ENCODE measurements around the gene SETBP1. TPM values are rescaled to one million over a fixed set of nuclear protein-coding genes. Genes with fewer than 3 reads are reported as not detected.

SETBP1 gene
- total RNA-seq, 2 experiments from 2014 or later, result 6.4 to 6.7 TPM

- intact Hi-C loops (cut with micrococcal nuclease), result no loop called here
- ChIA-PET POLR2A (no interaction called here), CTCF (no interaction called here)
- peaks cover 17% of the 10 kb centered on the region for H3K4me1 Mint-ChIP-seq (ENCODE audit: low read depth)
- H3K27me3 Mint-ChIP-seq, result no peaks in the 10 kb centered on the region
- no peak for DNase-seq
- no peak overlapping the region for H3K4me3 Mint-ChIP-seq
- H3K27ac Mint-ChIP-seq, result no peak overlapping the region
- no peaks in the 10 kb centered on the region for H3K36me3 Mint-ChIP-seq
- H3K9me3 Mint-ChIP-seq, result no peaks in the 10 kb centered on the region
Measured at GRCh38 chr18:44835703-44836102, 155.0 kb downstream of the SETBP1 start.

- no peaks in the 10 kb centered on the region for H3K36me3 Mint-ChIP-seq
- no peak overlapping the region for H3K4me3 Mint-ChIP-seq
- no peak overlapping the region for H3K27ac Mint-ChIP-seq
- intact Hi-C loops (cut with micrococcal nuclease), result no loop called here
- ChIA-PET CTCF (no interaction called here), POLR2A (no interaction called here)
- no peaks in the 10 kb centered on the region for H3K27me3 Mint-ChIP-seq
- no peaks in the 10 kb centered on the region for H3K9me3 Mint-ChIP-seq
- peaks cover 17% of the 10 kb centered on the region for H3K4me1 Mint-ChIP-seq (ENCODE audit: low read depth)
- DNase-seq, result no peak
Measured at GRCh38 chr18:44836263-44836662, 155.6 kb downstream of the SETBP1 start.

DNA sequence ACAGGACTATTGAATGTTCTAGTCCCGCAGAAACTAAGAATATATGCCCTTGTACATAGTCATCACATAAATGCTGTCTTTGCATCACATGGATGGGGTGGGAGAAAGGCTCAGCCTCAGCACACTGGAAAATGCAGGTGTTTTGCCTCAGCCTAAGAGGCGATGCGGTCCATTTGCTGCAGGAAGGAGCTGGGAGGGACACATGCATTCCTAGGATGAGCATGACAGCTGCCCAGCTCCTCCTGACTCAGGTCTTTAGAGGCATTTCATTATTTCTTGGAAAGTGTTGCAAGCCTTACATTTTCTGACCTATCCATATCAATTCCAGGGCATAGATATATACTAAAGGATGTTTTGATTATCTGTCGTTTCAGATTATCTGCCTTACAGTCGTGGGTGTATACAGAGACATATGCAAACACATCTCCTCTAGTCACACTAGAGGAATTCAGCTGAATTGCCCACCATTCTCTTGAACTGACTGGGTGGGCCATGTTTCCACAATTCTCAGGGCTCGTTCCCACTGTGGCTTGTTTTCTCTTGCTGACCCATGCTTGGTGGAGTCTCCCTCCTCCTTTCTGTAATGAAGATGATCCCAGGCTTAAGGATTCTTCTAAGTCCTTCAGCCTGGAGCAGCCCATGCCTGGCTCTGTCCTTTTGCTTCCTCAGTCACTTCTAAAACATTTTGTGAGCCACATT is 156.9 kb downstream of the SETBP1 start:
- Mint-ChIP-seq H3K4me1 (ENCODE audit: low read depth) (peaks cover 17% of the 10 kb centered on the region), H3K27me3 (no peaks in the 10 kb centered on the region), H3K9me3 (no peaks in the 10 kb centered on the region), H3K4me3 (no peak overlapping the region), H3K36me3 (no peaks in the 10 kb centered on the region), H3K27ac (no peak overlapping the region)
- DNase-seq, result no peak
- intact Hi-C loops (cut with micrococcal nuclease), result no loop called here
- ChIA-PET CTCF (interaction anchor here (1.1 kb wide), 1 partner anchor 136 kb away, joined by 3 read pairs; no protein-coding TSS in a partner anchor), POLR2A (interaction anchor here (1.4 kb wide), 1 partner anchor 108 kb away, joined by 4 read pairs; no protein-coding TSS in a partner anchor)

DNA sequence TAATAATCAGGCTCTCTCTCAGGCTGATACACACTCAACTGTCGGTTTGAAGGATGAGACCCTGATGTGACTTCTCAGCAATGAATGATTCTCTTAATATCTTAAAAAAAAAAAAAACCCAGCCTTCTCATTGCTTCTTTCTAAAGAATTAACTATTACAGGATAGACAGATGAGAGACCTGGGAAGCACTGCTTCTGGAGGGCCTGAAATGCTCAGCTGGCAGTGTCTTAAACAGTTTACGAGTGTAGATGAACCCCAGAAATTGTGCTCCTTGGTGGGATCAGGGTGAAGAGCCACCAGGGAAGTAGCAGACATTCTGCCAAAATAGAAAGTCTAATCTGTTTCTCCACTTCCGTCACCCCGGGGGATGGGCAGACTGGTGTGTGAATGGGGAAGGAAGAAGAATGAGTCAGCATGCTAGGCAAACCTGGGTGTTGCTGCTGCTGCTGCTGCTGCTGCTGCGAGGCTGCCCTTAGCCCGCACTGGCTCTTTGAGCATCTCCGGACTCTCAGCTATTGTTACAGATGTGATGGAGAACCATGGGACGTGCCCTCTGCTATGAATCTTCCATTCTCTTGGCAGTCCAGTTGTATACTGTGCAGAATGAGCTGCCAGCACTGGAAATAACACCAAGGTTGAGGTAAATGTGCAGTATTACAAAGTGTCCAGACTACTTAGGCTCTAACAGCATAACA is 158.4 kb downstream of the SETBP1 start:
- DNase-seq, result peak; percentile 83
- H3K36me3 Mint-ChIP-seq, result no peaks in the 10 kb centered on the region
- peaks cover 17% of the 10 kb centered on the region for H3K4me1 Mint-ChIP-seq (ENCODE audit: low read depth)
- CTCF ChIA-PET, result interaction anchor here (1.1 kb wide), 1 partner anchor 134 kb away, joined by 3 read pairs; no protein-coding TSS in a partner anchor
- H3K27me3 Mint-ChIP-seq, result no peaks in the 10 kb centered on the region
- POLR2A ChIA-PET, result interaction anchor here (1.1 to 1.4 kb wide), 2 partner anchors 79 to 109 kb away, joined by 3 to 4 read pairs; no protein-coding TSS in a partner anchor
- no peak overlapping the region for H3K27ac Mint-ChIP-seq
- H3K9me3 Mint-ChIP-seq, result no peaks in the 10 kb centered on the region
- intact Hi-C loops (cut with micrococcal nuclease), result loop anchor here (1.0 kb wide), 1 partner anchor 48 kb away; no protein-coding TSS in a partner anchor
- no peak overlapping the region for H3K4me3 Mint-ChIP-seq

DNA sequence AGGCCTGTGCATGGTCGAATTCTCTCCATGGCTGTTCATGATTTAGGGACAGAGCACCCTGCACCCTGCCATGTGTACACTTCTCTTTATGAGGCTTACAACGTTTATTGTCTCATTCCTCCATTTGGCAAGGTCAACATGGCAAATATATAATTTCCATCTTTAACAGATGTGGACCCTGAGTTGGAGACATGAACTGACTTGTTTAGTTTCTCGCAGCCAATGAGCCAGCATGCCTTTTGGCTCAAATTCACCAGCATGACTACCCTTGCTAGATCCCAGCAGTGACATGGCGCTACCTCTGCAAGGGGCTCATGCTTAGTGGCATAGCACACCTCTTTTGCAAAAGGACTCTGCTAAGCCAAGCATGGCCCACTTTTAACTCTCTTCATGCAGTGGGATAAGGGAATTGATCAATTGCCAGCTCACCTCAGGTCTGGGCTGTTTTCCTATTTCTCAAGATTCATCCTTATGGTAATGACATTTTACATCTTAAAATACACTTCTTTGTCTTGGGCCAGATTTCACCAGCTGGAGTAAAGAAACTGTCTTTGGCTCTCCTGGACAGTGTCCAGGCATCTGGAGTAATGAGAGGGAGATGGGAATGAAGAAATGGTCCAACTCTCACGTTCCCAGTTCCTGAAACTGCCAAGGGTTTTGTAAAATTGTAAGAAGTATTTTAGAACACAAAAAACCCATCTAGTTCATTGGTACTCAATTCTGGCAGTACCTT is 159.5 kb downstream of the SETBP1 start:
- Mint-ChIP-seq H3K27ac (no peak overlapping the region), H3K27me3 (no peaks in the 10 kb centered on the region), H3K4me1 (ENCODE audit: low read depth) (peaks cover 11% of the 10 kb centered on the region), H3K4me3 (no peak overlapping the region), H3K36me3 (no peaks in the 10 kb centered on the region), H3K9me3 (no peaks in the 10 kb centered on the region)
- intact Hi-C loops (cut with micrococcal nuclease), result no loop called here
- ChIA-PET POLR2A (no interaction called here), CTCF (no interaction called here)
- no peak for DNase-seq

GRCh38 chr18:44841221-44841620 is 160.5 kb downstream of the SETBP1 start:
- Mint-ChIP-seq H3K27me3 (no peaks in the 10 kb centered on the region), H3K4me1 (ENCODE audit: low read depth) (peaks cover 11% of the 10 kb centered on the region), H3K9me3 (no peaks in the 10 kb centered on the region), H3K4me3 (no peak overlapping the region), H3K36me3 (no peaks in the 10 kb centered on the region), H3K27ac (no peak overlapping the region)
- intact Hi-C loops (cut with micrococcal nuclease), result no loop called here
- ChIA-PET POLR2A (no interaction called here), CTCF (no interaction called here)
- no peak for DNase-seq

GRCh38 chr18:44841752-44842587 is 161.3 kb downstream of the SETBP1 start:
- H3K36me3 Mint-ChIP-seq, result no peaks in the 10 kb centered on the region
- H3K9me3 Mint-ChIP-seq, result no peaks in the 10 kb centered on the region
- H3K27me3 Mint-ChIP-seq, result no peaks in the 10 kb centered on the region
- POLR2A ChIA-PET, result interaction anchor here (0.6 kb wide), 1 partner anchor 1729 kb away, joined by 3 read pairs; no protein-coding TSS in a partner anchor
- H3K4me3 Mint-ChIP-seq, result no peak overlapping the region
- H3K27ac Mint-ChIP-seq, result no peak overlapping the region
- peaks cover 11% of the 10 kb centered on the region for H3K4me1 Mint-ChIP-seq (ENCODE audit: low read depth)
- no peak for DNase-seq
- CTCF ChIA-PET, result no interaction called here
- intact Hi-C loops (cut with micrococcal nuclease), result no loop called here

- intact Hi-C loops (cut with micrococcal nuclease), result no loop called here
- ChIA-PET CTCF (no interaction called here), POLR2A (interaction anchor here (1.0 kb wide), 1 partner anchor 83 kb away, joined by 4 read pairs; no protein-coding TSS in a partner anchor)
Measured at GRCh38 chr18:44842588-44843412, 162.1 kb downstream of the SETBP1 start.

GRCh38 chr18:44844486-44844885 is 163.8 kb downstream of the SETBP1 start:
- no peak for DNase-seq
- Mint-ChIP-seq H3K9me3 (no peaks in the 10 kb centered on the region), H3K27me3 (no peaks in the 10 kb centered on the region), H3K27ac (no peak overlapping the region), H3K4me1 (ENCODE audit: low read depth) (peaks cover 3% of the 10 kb centered on the region), H3K4me3 (no peak overlapping the region), H3K36me3 (no peaks in the 10 kb centered on the region)
- intact Hi-C loops (cut with micrococcal nuclease), result no loop called here
- ChIA-PET CTCF (no interaction called here), POLR2A (no interaction called here)

More at GRCh38 chr18:44842588-44843412, 162.1 kb downstream of the SETBP1 start:
- no peak for DNase-seq
- Mint-ChIP-seq H3K9me3 (no peaks in the 10 kb centered on the region), H3K4me1 (ENCODE audit: low read depth) (peaks cover 11% of the 10 kb centered on the region), H3K27ac (no peak overlapping the region), H3K36me3 (no peaks in the 10 kb centered on the region), H3K27me3 (no peaks in the 10 kb centered on the region), H3K4me3 (no peak overlapping the region)

DNA sequence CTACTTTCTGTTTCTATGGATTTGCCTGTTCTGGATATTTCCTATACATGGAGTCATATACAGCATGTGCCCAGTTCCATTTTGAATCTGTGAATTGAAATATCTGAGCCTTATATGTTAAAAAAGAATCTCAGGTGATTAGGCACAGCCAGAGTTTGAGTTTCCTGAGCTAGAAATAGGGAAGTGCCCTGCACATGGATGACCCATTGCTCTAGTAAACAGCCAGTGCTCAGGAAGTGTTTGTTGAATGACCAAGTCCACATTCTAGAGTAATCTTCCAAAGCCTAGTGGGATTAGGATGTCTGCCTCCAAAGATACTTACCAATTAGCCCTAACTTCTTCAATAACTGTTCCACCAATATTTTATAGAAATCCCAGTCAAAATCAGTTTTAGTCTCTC is 165.8 kb downstream of the SETBP1 start:
- ChIA-PET CTCF (no interaction called here), POLR2A (no interaction called here)
- H3K9me3 Mint-ChIP-seq, result no peaks in the 10 kb centered on the region
- DNase-seq, result no peak
- H3K36me3 Mint-ChIP-seq, result no peaks in the 10 kb centered on the region
- no peaks in the 10 kb centered on the region for H3K27me3 Mint-ChIP-seq
- intact Hi-C loops (cut with micrococcal nuclease), result no loop called here
- no peak overlapping the region for H3K4me3 Mint-ChIP-seq
- no peak overlapping the region for H3K27ac Mint-ChIP-seq
- no peaks in the 10 kb centered on the region for H3K4me1 Mint-ChIP-seq (ENCODE audit: low read depth)

DNA sequence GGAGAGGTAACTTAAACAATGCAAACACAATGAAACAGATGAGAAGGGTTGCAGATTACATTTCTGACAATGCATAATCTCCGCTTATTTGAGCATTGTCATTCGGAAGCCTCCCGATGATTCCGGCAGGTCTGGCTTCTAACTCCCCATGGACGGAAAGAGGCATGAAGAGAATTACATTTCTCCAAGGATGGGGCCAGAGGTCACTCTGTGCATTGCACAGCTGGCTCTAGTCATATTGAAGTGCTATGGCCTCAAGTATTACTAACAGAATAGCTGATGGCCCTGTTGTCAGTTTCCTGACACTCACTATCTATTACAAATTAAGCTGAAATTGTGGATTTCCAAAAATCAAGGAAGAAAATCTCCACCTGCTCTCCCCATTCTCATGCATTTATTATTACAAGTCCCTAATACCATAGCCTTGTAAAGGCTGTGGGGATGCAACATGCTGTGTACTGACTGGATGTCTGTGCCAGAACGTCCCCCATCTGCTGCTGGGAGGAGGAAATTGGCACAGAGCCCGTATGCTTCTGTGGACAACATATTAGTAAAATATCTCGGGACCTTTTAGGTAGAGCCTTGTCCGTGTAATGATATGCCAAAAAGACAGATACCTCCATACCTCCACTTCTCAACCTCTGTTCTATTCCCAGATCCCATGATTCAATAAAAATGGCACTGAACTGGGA is 168.1 kb downstream of the SETBP1 start:
- ChIA-PET CTCF (no interaction called here), POLR2A (interaction anchor here (0.6 kb wide), 1 partner anchor 156 kb away, joined by 3 read pairs; no protein-coding TSS in a partner anchor)
- H3K4me3 Mint-ChIP-seq, result no peak overlapping the region
- DNase-seq, result no peak
- peaks cover 2% of the 10 kb centered on the region for H3K4me1 Mint-ChIP-seq (ENCODE audit: low read depth)
- H3K27ac Mint-ChIP-seq, result no peak overlapping the region
- H3K9me3 Mint-ChIP-seq, result no peaks in the 10 kb centered on the region
- intact Hi-C loops (cut with micrococcal nuclease), result no loop called here
- no peaks in the 10 kb centered on the region for H3K27me3 Mint-ChIP-seq
- H3K36me3 Mint-ChIP-seq, result no peaks in the 10 kb centered on the region
